ENCODE measurements around the gene YKT6.
A peak's percentile ranks its signal among the peaks of the same experiment; 100 is the strongest.

Gene YKT6

DNA sequence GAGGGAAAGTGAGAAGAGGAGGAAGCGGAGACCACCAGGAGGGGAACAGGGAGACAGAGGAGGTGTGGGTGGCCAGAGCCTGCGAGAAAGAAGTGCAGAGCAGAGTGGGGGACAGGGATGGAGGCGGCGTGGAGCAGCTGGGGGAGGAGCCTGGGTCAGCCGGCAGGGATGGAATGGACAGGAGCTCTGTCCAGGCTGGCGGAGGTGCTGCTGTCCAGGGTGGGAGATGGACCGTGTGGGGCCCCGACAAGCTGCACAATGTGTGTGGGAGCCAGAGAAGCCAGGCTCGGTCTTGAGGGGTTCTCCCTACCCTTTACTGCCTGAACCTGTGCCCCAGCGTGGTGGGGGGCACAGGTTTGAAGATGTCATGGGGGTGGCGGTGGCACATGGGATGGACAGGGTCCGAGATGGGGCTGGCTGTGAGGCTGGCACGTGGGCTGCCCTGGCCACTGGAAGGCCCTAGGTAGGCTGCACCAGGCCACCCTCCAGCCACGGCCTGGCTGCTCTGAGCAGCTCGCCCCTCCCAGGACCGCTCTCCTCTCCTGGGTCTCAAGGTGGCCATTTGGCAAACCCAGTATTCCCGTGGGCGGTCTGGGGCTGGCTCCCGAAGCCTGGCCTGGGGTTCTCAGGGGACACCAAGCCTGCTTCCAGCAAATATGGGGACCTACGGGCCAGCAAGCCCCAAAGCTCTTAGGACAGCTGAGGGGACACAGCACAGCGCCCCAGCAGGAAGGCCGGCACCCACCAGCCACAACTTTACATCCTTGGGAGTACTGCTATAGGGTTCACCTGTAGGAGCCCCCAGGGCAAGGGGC is 32.3 kb downstream of the YKT6 start:
- no peak for DNase-seq (ENCODE audit: low read depth in 2 of 2)

DNA sequence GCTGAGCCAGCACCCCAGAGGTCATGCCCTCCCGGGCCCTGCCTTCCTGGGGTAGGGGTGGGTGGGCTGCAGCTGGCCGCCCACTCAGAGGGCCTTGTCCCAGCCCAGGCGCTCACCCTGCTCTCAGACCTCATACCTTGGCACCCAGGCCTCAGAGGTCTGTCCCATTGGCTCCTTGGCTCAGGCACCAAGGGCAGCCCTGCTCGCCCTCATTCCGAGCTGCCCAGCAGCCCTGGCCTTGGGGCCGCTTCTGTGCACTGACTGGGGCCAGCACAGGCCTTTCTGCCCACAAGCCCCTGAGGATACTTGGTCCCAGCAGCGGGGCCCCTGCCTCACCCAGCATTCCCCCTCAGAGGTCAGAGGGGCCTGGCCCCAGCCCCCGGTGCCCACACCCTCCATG is 34.3 kb downstream of the YKT6 start:
- no peak for DNase-seq (ENCODE audit: low read depth in 2 of 2)

DNA sequence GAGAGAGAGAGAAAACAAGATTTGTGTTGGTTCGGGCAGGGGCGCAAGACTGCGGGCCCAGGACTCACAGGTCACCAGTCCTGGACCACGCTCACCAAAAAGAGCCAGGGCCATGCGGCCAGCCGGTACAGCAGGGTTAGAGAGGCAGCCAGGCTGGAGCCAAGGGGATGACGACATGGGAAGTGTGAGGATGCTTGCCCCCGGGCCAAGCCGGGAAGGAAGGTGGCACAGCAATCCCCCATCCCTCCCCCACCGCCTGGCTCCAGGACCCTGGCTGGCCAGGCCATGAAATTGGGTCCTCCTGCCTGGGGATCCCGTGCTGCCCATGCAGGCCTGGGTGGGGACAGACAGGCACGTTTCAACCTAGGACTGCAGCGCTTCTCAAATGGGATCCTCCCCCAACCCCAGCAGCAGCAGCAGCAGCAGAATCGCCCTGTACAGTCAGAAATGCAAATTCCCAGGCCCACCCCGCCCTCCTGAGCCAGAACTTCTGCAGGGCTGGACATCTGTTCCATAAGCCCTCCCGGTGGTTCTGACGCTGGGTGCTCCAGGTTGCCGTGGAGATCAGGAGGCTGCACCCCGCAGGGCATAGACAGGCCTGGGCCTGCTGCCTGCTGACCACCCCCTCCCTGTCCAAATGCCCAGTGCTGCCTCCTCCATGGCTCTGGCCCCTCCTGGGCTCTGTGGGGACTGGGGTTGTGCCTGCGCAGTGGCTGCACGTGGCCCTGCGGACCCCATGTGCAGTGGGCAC is 35.0 kb downstream of the YKT6 start:
- DNase-seq (ENCODE audit: low read depth in 2 of 2) = no peak

DNA sequence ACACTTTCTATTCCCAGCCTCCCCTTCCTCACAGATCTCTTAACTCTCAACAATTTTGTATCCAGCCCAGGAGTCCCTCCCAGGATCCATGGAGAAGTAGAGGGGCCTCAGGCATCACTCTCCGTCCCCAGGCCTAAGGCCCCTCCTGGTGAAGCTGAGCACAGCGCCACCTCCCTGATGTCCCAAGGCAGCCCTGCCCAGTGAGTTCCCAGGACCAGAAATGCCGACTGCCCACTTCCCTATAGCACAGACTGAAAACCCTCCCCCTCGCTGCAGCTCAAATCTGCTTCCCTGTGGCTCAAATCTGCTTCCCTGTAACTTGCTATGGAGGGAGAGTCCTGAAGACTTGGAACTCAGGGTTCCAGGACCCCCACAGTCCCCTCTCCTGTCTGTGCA is 35.6 kb downstream of the YKT6 start:
- no peak for DNase-seq (ENCODE audit: low read depth in 2 of 2)

DNA sequence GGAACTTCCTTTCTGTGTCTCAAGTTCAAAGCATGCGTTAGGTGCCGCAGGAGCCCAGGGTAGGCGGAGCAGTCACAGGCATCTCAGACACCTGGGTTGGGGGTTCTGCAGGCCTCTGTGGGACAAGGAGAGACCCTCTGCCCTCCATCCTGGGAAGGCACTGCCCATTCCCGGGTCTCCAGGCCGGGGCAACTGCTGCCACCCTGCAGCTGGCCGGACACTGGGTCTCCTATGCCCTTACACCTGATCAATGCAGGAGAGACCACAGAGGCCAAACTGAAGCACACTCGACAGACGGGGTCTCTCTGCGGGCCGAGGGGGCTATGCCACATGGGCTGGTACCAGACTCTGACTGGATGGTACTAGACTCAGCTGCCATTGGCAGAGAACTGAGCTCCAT is 36.9 kb downstream of the YKT6 start:
- no peak for DNase-seq (ENCODE audit: low read depth in 2 of 2)

DNA sequence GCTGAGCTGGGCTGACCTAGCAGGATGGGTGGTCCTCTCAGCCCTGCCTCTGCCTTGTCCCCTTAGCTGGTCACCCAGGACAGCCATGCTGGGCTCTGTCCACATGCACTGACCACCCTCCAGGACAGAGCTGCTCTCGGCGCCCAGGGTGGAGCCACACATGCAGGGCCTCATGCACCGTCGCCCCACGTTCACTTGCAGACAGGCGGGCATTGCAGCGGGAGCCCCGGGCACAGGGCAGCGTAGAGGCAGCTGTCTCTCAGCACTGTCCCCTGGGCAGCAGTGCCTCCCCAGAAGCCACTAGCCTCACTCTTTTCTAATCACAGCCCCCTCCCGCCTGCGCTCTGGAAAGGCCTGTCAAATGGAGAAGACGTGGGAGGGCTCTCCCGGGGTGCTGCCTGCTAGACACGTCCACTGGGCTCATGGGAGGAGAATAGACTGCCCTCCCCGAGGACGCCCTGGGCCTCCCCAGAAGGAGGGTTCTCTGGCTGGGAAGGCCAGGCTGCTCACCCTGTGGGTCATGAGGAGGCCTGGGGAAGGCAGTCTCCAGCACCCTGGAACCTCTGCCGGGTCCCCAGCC is 37.4 kb downstream of the YKT6 start:
- DNase-seq (ENCODE audit: low read depth in 2 of 2) = no peak

DNA sequence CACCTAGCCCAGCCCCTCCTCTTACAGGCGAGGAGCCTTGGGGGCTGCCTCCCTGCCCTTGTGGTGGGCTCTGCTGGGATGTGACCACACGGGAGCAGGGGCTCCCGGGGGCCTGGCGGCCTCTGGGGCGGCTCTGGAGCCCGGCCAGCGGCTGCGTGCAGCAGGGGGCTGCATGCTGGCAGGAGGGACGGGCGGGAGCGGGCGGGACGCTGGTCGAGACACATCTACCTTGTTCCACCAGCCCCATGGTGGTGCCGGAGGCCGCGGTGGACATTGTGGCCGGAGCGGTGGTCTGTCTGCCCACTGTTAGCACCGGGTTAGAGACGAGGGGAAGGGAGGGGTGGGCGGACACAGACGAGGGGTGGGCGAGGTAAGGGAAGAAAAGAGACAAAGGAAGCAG is 38.6 kb downstream of the YKT6 start:
- DNase-seq (ENCODE audit: low read depth in 2 of 2) = no peak

DNA sequence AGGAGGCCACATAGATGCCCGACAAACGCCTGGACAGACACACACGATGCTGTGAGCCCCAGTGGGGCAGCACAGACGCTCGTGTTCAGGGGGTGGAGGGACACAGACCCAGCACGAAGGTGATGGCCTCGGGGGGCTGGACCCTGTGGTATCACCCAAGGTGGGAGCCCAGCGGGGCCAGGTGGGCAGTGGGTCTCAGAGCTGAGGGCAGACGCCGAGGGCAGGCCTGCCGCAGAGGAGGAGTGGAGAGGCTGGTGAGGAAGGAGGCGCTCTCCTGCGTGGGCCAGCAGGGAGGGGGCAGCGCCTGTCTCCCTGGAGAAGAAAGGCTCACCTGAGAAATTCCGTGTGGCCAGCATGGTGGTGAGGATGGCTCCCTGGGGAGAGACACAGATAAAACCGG is 39.6 kb downstream of the YKT6 start:
- no peak for DNase-seq (ENCODE audit: low read depth in 2 of 2)

DNA sequence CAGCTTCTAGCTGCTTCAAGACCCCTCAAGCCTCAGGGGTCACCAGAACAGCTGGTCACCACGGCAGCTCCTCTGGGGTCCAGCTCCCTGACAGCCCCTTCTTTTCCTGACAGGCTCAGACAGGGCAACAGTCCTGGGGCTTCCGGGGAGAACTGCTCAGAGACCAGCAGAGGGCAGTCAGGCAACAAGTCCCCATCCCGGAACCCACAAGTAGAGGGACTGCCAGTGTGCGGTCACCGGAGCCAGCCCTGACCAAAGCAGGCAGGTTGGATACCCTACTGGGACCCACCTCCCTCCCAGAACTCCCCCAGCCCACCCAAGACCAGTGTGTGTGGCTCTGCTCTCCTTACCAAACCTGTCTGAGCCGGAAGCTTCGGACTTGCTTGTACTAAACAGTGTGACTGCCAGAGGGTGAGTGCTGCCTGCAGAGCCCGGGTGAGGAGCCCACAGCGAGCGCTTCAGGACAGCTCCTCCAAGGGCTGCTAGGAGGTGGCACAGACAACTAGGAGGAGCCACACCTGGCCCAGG is 40.3 kb downstream of the YKT6 start:
- peak; percentile 35 to 45 for DNase-seq (ENCODE audit: low read depth in 2 of 2)

DNA sequence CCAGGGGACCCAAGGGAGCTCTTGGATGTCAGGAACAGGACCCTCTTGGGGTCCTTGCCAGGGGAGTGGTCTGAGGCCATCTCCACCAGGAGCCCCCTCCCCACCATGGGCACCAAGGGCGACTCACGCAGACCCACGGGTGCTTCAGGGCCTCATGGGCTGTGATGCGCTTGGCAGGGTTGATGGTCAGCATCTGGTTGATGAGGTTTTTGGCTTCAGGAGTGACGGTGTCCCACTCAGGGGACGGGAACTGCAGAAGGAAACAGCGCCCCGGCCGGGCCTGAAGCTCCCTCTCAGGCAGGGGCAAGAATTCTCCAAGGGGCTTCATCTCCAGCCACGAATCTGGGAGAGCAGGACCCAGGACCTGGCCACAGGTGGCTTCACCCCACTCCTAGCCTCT is 41.3 kb downstream of the YKT6 start:
- DNase-seq (ENCODE audit: low read depth in 2 of 2) = no peak

DNA sequence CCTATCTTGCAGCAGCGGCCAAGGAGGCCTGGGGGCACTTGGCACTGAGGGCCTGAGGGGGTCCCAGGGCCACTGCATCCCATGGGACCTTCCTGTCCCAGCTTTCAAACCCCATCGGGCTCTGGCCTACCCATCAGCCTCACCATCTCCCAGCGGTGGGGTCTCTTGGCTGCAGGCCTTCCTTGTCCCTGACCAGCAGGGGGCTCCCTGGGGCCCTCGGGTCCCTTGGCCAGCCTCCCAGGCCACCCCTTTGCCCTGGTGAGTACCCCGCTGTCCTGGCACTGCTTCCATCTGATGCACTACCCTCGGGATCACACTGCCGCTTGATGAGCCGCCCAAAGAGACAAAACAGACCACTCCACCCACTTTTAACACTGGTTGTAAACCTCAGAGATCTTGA is 43.5 kb downstream of the YKT6 start:
- DNase-seq (ENCODE audit: low read depth in 2 of 2) = peak in 1 of 2 donors; percentile 29

DNA sequence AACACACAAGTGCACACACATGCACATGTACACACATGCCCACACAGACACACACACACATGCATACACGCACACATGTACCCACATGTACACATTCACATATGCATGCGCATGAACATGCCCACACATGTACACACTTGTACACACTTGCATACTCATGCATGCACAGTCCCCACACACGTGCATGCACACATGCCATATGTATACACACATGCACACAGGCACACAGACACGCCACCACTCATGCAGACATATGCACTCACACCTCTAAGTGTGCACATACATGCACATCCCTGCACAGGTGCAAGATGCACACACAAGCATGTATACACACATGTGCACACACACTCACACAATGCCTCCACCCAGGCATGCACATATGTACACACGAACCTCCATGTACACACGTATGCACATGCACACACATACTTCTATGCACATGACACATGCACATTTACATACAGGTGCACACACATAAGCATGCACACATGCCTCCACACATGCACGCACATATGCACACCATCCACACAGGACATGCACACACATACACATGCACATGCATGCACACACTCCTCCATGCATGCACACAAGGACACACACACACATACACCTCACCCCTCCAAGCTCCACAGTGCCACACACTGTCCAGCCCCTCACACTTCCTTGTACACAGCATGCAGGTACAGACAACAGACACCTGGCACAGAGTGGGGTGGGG is 45.8 kb downstream of the YKT6 start:
- DNase-seq (ENCODE audit: low read depth in 2 of 2) = no peak

DNA sequence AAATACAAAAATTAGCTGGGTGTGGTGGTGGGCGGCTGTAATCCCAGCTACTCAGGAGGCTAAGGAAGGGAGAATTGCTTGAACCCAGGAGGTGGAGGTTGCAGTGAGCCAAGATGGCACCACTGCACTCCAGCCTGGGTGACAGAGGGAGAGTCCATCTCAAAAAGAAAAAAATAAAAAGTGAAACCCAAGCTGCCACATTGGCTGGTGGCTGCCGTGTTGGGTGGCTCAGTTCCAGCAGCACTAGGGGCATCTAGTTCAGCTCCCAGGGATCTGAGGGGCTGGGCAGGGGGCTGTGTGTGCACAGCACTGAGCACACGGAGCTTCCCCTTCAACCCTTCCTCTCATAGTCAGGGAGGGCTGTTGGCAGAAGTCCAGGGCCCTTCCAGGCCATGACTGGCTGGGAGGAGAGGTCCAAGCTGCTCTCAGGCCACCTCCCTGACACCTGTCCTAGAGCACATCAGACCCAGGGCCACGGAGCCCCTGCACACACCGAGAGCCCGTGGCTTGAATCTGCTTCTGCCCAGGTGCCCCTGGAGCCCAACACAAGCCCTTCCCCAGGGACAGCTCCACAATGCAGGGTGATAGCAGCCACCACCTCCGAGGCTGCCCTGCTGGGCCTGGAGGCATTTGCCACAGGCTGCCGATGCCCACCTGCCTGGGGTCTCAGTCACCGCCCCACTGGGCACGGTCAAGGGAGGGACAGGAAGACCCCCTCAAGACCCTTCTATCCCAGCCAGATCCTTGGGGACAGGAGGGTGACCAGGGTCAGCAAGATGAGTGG is 47.3 kb downstream of the YKT6 start:
- DNase-seq (ENCODE audit: low read depth in 2 of 2) = no peak

DNA sequence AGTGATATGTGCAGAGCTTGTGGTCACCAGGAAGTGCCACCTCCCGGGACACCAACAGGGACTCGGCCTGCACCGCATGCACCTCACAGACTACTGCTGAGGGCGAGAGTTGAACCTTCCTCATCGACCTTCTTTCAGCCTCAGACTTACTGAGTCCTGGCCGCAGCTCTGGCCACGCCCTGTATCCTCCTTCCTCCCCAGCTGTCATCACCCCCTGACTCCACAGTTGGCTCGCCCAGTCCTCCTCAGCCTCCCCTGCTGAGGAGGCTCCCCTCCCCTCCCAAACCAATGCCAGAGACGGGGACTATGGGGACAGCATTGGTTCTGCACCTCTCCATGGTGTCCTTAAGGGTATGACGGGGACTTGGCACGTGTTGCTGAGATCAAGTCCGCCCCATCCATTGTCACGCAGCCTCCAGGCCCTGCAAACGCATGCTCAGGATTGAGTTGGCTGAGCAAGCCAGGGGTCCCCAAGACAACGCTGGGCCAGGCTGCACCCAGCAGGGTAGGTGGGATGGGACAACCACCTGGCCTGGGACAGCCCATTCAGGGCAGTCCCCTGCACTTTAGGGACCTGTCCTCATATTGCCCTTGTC is 49.0 kb downstream of the YKT6 start:
- DNase-seq (ENCODE audit: low read depth in 2 of 2) = no peak

DNA sequence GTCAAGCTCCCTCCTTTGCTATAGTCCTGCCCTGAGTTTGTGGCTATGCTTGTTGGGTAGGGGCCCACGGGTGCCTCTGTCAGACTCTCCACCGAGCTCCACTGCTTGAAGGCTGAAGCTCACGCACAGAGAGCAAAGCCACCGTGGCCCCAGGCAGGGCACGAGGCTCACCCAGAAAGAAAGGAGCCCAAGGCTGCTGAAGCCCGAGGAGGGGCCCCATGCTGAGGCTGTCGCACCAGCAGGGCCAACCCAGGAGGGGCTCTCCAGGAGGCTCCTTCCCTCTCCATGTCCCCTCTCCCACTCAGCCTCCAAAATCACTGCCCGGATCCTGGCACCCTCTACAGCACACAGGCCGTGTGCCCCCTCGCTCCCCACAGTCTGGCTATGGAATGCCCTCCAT is 50.5 kb downstream of the YKT6 start:
- DNase-seq (ENCODE audit: low read depth in 2 of 2) = no peak

DNA sequence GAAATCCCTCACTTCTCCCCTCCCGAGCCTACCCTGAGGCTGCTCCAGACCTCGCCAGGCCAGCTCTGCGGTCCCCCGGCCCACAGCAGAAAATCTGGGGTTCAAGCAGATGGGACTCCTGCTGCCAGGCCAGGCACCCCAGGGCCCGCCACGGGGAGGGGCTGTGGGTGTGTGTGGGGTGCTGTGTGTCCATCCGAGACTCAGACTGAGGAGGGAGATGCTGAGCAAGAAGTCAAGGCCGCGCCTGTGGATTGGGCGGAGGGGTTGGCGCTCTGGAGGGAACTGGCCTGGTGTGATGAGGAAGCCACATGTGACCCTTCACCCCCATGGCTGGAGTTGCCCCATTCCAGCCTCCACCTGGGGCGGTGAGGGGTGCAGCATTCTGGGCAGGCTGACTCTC is 51.1 kb downstream of the YKT6 start:
- DNase-seq (ENCODE audit: low read depth in 2 of 2) = no peak

DNA sequence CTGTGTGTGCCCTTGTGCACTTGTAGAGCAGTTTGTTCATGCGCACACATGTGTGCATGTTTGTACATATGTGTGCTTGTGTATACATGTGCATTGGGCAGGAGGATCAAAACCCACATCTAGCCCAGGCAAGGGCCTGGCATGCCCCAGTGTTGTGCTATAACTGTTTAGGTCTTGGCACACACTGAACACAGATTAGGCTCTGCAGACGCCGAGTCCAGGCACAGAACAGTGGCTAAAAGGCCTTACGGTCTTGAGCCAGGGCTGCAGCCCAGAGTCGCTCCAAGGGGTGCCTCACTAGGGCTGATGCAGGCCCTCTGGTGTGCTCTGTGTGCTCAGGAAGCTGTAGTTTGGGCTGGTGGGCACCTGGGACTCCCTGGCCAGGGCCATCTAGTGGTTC is 55.7 kb downstream of the YKT6 start:
- no peak for DNase-seq (ENCODE audit: low read depth in 2 of 2)

DNA sequence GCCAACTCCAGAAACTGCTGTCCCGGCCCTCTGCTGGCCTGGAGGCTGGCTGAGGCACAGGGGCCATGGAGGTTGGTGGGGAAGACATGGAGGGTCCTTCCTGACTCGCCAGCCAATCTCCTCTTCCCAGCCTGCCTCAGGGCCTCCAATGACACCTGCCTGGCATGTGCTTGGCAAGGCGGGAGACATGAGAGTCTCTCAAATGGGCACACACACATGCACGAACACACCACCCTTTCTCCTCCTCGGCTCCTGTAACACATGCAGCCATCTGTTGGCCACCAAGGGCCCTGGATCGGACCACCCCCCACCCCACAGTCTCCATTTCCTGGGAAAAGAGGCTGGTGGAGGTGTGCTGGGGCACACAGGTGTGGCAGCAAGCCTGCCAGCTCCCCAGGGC is 56.4 kb downstream of the YKT6 start:
- DNase-seq (ENCODE audit: low read depth in 2 of 2) = no peak

DNA sequence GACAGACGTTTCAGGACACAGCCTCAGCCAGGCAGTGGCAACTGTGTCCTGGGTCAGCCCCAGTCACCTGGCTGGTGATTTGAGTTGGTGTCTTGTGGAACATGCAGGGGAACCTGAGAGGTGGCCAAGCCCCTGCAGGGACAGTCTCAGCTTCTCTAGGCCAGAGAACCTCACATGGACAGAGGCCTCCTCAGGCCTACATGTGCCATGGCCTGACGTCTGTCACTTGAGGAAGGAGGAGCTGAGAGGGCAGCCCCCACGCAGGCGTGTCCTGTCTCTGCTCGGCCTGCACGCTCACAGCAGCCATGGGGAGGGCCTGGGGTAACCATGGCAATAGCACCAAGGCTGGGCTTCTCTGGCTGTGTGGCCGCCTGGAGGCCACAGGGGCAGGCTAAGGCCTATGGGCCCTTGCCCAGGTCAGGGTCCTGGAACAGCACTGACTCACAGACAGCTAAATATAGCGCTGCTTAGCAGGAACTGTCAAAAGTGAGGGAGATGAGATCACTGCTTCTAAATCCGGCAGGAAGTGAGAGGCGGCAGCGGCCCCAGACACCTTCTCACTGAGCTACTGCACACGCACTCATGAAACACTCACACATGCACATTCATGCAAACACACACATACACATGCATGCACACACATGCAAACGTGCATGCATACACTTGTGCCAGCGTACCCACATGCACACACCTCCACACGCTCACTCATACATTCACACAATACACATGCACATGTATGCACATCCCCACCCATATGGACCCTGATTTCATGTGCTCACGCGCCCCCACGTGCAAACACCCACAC is 57.0 kb downstream of the YKT6 start:
- peak; percentile 72 to 73 for DNase-seq (ENCODE audit: low read depth in 2 of 2)

DNA sequence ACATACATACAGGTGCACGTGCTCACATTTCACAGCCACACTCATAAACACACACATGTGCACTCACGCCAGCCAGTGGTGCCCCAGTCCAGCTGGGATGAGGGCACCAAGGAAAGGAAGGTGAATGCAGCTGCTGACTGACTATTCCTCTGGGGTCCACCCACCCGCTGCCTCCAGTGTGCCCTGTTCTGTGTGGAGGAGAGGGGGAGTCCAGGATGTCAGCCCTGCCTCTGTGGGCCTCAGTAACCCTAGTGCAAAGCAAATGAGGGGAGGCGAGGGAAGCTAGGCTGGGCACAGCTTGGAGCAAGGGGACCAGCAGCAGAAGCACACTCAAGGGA is 57.6 kb downstream of the YKT6 start:
- DNase-seq (ENCODE audit: low read depth in 2 of 2) = no peak

All from stimulated activated CD4-positive, alpha-beta T cell treated with anti-CD3 and anti-CD28 coated beads, Interleukin-15, amount 100 ng/mL, for 48 hours (primary cell).